HCT116 (cell line): Measurements from ENCODE around the gene ZNF248. TPM values are rescaled to one million over a fixed set of nuclear protein-coding genes. Genes with fewer than 3 reads are reported as not detected.

Experiments used
- ATAC-seq: fragments of 200-7000 bp; cut with Tn5 transposase; 2 replicates; pipeline ENCODE4 v1.9.1; 2020; ENCODE audit warnings: mild to moderate bottlenecking, moderate library complexity
- BruUV-seq: library from RNA; stranded (reverse); fragments of 400-500 nt; replicated peaks from 2 replicates; lab custom pipeline; 2021; lab: Mats Ljungman, UMichigan
- CTCF ChIA-PET: fragments of 300-600 bp; sonication (Branson Sonifier 250); formaldehyde crosslinking; loops from one replicate; lab custom pipeline; 2021; ENCODE audit warnings: antibody characterized with exemption; lab: Charles Lee
- POLR2A ChIA-PET: fragments of 300-600, 350-600 bp; sonication (Branson Sonifier 250); formaldehyde crosslinking; loops from one replicate; lab custom pipeline; 2021; ENCODE audit warnings: antibody characterized with exemption; lab: Charles Lee
- RAD21 ChIA-PET, 2 experiments: fragments of 300-600 bp; sonication (Branson Sonifier 250); formaldehyde crosslinking; loops; one replicate each; lab custom pipeline; 2023; ENCODE audit warnings: low total read pairs in 2 of 2; ENCODE audit not compliant: uncharacterized antibody in 2 of 2, unreplicated experiment in 2 of 2, low non-redundant PET in 1 of 2; lab: Charles Lee
- DNase-seq: peaks from one replicate; pipeline ENCODE4 v3.0.0-alpha.2; 2010; ENCODE audit warnings: low read depth, low spot score
- H2AFZ ChIP-seq: fragments of 200-600 bp; shearing (Covaris generic), sonication (generic); 2 replicates; pipeline ENCODE4 v1.6.1; 2017; ENCODE audit warnings: low read depth, mixed run types, mixed read lengths, antibody characterized with exemption, low read length; ENCODE audit not compliant: poor library complexity, severe bottlenecking
- H3K27ac ChIP-seq: 2 replicates; pipeline ENCODE4 v1.5.1; 2012; ENCODE audit warnings: low read depth, low read length
- H3K27me3 ChIP-seq: fragments of 200-600 bp; sonication (generic); 2 replicates; pipeline ENCODE4 v1.6.1; 2016; ENCODE audit warnings: mixed run types, low read length, mixed read lengths; ENCODE audit not compliant: insufficient read depth
- H3K36me3 ChIP-seq, 2 experiments: fragments of 200-500 bp in 1 of 2; fragments of 200-600 bp in 1 of 2; sonication (Bioruptor generic) in 1 of 2; sonication (generic) in 1 of 2; 2 replicates each; pipeline versions ENCODE4 v1.5.1 to v1.6.1; 2014 to 2016; ENCODE audit warnings: low read length in 2 of 2, inconsistent platforms in 1 of 2, mixed read lengths in 1 of 2, mixed run types in 1 of 2; ENCODE audit not compliant: insufficient read depth in 2 of 2, control insufficient read depth in 1 of 2
- H3K4me1 ChIP-seq, 2 experiments: fragments of 200-600 bp in 1 of 2; sonication (generic) in 1 of 2; 2 replicates each; pipeline versions ENCODE4 v1.5.1 to v1.6.1; 2012 to 2017; ENCODE audit warnings: low read length in 2 of 2, inconsistent platforms in 1 of 2, mild to moderate bottlenecking in 1 of 2, mixed read lengths in 1 of 2, mixed run types in 1 of 2, moderate library complexity in 1 of 2; ENCODE audit not compliant: insufficient read depth in 2 of 2, control insufficient read depth in 1 of 2
- H3K4me2 ChIP-seq: fragments of 200-600 bp; sonication (generic); 2 replicates; pipeline ENCODE4 v1.6.1; 2017; ENCODE audit warnings: mixed run types, low read length, mixed read lengths
- H3K4me3 ChIP-seq, 2 experiments: fragments of 200-600 bp in 1 of 2; sonication (generic) in 1 of 2; replicated peaks in 1 of 2; 2 replicates each; pipeline ENCODE4 v1.5.1; 2011 to 2016; ENCODE audit warnings: low read length in 2 of 2, control low read depth in 1 of 2, low read depth in 1 of 2, mild to moderate bottlenecking in 1 of 2, mixed read lengths in 1 of 2, mixed run types in 1 of 2
- H3K79me2 ChIP-seq: fragments of 200-600 bp; sonication (generic); 2 replicates; pipeline ENCODE4 v1.6.1; 2017; ENCODE audit warnings: mild to moderate bottlenecking, mixed run types, low read length, moderate library complexity, mixed read lengths; ENCODE audit not compliant: insufficient read depth
- H3K9ac ChIP-seq: fragments of 200-600 bp; sonication (generic); 2 replicates; pipeline ENCODE4 v1.6.1; 2016; ENCODE audit warnings: low read length, mixed read lengths
- H3K9me2 ChIP-seq: fragments of 200-600 bp; sonication (generic), shearing (Covaris generic); 2 replicates; pipeline ENCODE4 v1.6.1; 2017; ENCODE audit warnings: mixed run types, mild to moderate bottlenecking, moderate library complexity; ENCODE audit not compliant: insufficient read depth
- H3K9me3 ChIP-seq, 2 experiments: fragments of 200-500 bp in 1 of 2; fragments of 200-600 bp in 1 of 2; sonication (Bioruptor generic) in 1 of 2; sonication (generic) in 1 of 2; 2 replicates each; pipeline ENCODE4 v1.6.1; 2014 to 2017; ENCODE audit warnings: low read length in 2 of 2, mixed read lengths in 2 of 2, inconsistent platforms in 1 of 2, low read depth in 1 of 2, mild to moderate bottlenecking in 1 of 2, mixed run types in 1 of 2, moderate library complexity in 1 of 2; ENCODE audit not compliant: control insufficient read depth in 1 of 2, insufficient read depth in 1 of 2
- H4K20me1 ChIP-seq: fragments of 200-600 bp; sonication (generic), shearing (Covaris generic); 2 replicates; pipeline ENCODE4 v1.6.1; 2017; ENCODE audit warnings: mixed run types, mild to moderate bottlenecking, moderate library complexity; ENCODE audit not compliant: insufficient read depth
- CBX3 ChIP-seq: IDR thresholded peaks from 2 replicates; pipeline ENCODE4 v1.6.1; 2012; ENCODE audit warnings: low read depth
- CEBPB ChIP-seq: IDR thresholded peaks from 2 replicates; pipeline ENCODE4 v1.6.1; 2012; ENCODE audit warnings: low read depth
- ELF1 ChIP-seq: IDR thresholded peaks from 2 replicates; pipeline ENCODE4 v1.6.1; 2012; ENCODE audit warnings: low read depth, borderline replicate concordance
- EZH2 ChIP-seq: fragments of 200-600 bp; sonication (generic); IDR thresholded peaks from 2 replicates; pipeline ENCODE4 v1.6.1; 2017; ENCODE audit warnings: antibody characterized with exemption, mixed run types
- EZH2phosphoT487 ChIP-seq: fragments of 200-600 bp; IDR thresholded peaks from 2 replicates; pipeline ENCODE4 v1.6.1; 2018; ENCODE audit warnings: antibody characterized with exemption, borderline replicate concordance
- FOSL1 ChIP-seq: IDR thresholded peaks from 2 replicates; pipeline ENCODE4 v1.6.1; 2012; ENCODE audit warnings: low read depth
- RAD21 ChIP-seq: IDR thresholded peaks from 2 replicates; pipeline ENCODE4 v1.6.1; 2012; ENCODE audit warnings: low read depth, mild to moderate bottlenecking
- SIN3A ChIP-seq: IDR thresholded peaks from 2 replicates; pipeline ENCODE4 v1.6.1; 2012; ENCODE audit warnings: low read depth
- SRF ChIP-seq: IDR thresholded peaks from 2 replicates; pipeline ENCODE4 v1.6.1; 2012; ENCODE audit warnings: low read depth
- TCF7L2 ChIP-seq: IDR thresholded peaks from 2 replicates; pipeline ENCODE4 v1.7.0; 2011; ENCODE audit warnings: borderline replicate concordance, inconsistent platforms; ENCODE audit not compliant: insufficient read depth, insufficient read length; ENCODE audit errors: extremely low read depth
- YY1 ChIP-seq: IDR thresholded peaks from 2 replicates; pipeline ENCODE4 v1.6.1; 2011; ENCODE audit warnings: low read length, low read depth, moderate library complexity, mild to moderate bottlenecking; ENCODE audit not compliant: insufficient replicate concordance; ENCODE audit errors: extremely low read depth
- ZFX ChIP-seq: fragments of 450-650 bp; IDR thresholded peaks from 2 replicates; pipeline ENCODE4 v1.6.1; 2017
- ZNF274 ChIP-seq: fragments of 200-500 bp; sonication (Bioruptor generic); IDR thresholded peaks from 2 replicates; pipeline ENCODE4 v1.6.1; 2014; ENCODE audit warnings: mild to moderate bottlenecking, low read depth, low read length, inconsistent platforms
- intact Hi-C: fragments of 100-400 bp; cut with micrococcal nuclease; formaldehyde crosslinking; loops from 2 replicates; pipeline ENCODE4 v1.10.0; 2022
- total RNA-seq: library from RNA; stranded (reverse); gene quantifications from one replicate; pipeline ENCODE4 v1.2.1, GENCODE V29; 2021; ENCODE audit not compliant: unreplicated experiment
- TF ChIP-seq, protein P1 (sequence below): IDR thresholded peaks from 2 replicates; pipeline ENCODE4 v1.6.1; 2012; ENCODE audit warnings: low read depth
- TF ChIP-seq, protein P2 (sequence below): IDR thresholded peaks from 2 replicates; pipeline ENCODE4 v1.6.1; 2012
- TF ChIP-seq, protein P3 (sequence below): IDR thresholded peaks from 2 replicates; pipeline ENCODE4 v1.6.1; 2012
- TF ChIP-seq, protein P4 (sequence below), 3 experiments: fragments of 200-600 bp in 1 of 3; sonication (generic) in 1 of 3; IDR thresholded peaks in 2 of 3; conservative IDR thresholded peaks in 1 of 3; 2 replicates each; pipeline ENCODE4 v1.5.1; 2012 to 2017; ENCODE audit warnings: low read depth in 2 of 3, low read length in 2 of 3, antibody characterized with exemption in 1 of 3, borderline replicate concordance in 1 of 3, control low read depth in 1 of 3, mild to moderate bottlenecking in 1 of 3, mixed read lengths in 1 of 3, mixed run types in 1 of 3, moderate library complexity in 1 of 3; ENCODE audit not compliant: insufficient read depth in 1 of 3

Gene ZNF248
- total RNA-seq, 1 experiment from 2014 or later, result 6.2 TPM

DNA sequence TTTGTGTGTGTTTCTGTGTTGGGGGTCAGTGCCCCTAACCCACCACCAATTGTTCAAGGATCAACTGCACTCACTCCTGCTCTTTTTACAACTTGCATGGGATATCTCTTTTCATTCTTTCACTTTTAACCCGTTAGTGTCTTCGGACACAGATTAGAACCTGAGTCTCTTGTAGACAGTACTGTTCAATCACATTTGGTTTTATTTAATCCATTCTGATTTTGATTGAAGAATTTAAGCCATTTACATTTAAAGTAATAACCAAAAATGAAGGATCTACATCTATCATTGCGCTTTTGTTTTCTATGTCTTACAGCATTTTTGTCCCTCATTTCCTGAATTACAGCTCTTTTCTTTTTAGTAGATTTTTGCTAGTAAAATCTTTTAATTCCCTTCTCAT lies 43.6 kb downstream of the ZNF248 start:
- ChIA-PET CTCF (no interaction called here), RAD21 (no interaction called here), POLR2A (no interaction called here)
- no TSS peak for BruUV-seq
- intact Hi-C loops, result no loop called here
- H3K79me2 ChIP-seq, result no peaks in the 10 kb centered on the region
- no peak for DNase-seq
- H3K9ac ChIP-seq, result no peak overlapping the region
- no peak overlapping the region for H2AFZ ChIP-seq
- H3K9me3 ChIP-seq, result no peaks in the 10 kb centered on the region; a peak in 1 of 4 replicates
- TF ChIP-seq FOSL1, result no peak
- no peaks in the 10 kb centered on the region for H3K4me1 ChIP-seq
- no peak overlapping the region for H3K27ac ChIP-seq
- no peak overlapping the region for H3K4me3 ChIP-seq
- H3K9me2 ChIP-seq, result no peaks in the 10 kb centered on the region; the same call in 1 of the 2 replicates
- no peaks in the 10 kb centered on the region for H3K36me3 ChIP-seq
- H3K4me2 ChIP-seq, result no peak overlapping the region
- ATAC-seq, result no peak
- no peaks in the 10 kb centered on the region for H4K20me1 ChIP-seq
- no peaks in the 10 kb centered on the region for H3K27me3 ChIP-seq

DNA sequence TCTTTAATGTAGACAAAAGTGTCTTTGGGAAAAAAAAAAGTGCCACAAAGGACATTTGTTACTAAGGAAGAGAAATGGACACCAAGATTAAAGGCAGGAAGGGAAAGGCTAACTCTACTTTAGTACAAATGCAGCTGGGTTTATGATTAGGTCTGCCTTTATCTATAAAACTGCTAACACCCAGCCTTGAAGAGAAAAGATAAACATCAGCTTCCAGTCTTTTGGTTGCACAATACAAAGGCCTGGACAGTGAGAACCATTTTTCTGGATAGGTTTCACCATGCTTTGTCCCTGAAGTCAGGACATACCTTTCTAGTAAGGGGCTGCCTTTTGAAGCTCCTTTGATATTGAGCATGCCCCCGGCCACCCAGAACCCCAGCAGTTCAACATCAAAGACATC lies 45.1 kb downstream of the ZNF248 start:
- Histone ChIP-seq H3K9ac (no peak overlapping the region), H3K9me3 (no peaks in the 10 kb centered on the region; a peak in 1 of 4 replicates), H3K4me3 (no peak overlapping the region), H3K4me2 (no peak overlapping the region), H3K4me1 (no peaks in the 10 kb centered on the region), H2AFZ (no peak overlapping the region), H3K9me2 (no peaks in the 10 kb centered on the region; the same call in 1 of the 2 replicates), H3K27ac (no peak overlapping the region), H4K20me1 (no peaks in the 10 kb centered on the region), H3K36me3 (no peaks in the 10 kb centered on the region), H3K79me2 (no peaks in the 10 kb centered on the region), H3K27me3 (no peaks in the 10 kb centered on the region)
- ChIA-PET CTCF (no interaction called here), RAD21 (no interaction called here), POLR2A (no interaction called here)
- DNase-seq, result no peak
- no peak for ATAC-seq
- no TSS peak for BruUV-seq
- intact Hi-C loops, result no loop called here
- TF ChIP-seq TCF7L2 (no peak), ZNF274 (no peak), EZH2 (no peak), EZH2phosphoT487 (no peak), SIN3A (no peak), ELF1 (no peak), YY1 (no peak), SRF (no peak), CEBPB (no peak), ZFX (no peak), RAD21 (no peak), CBX3 (no peak)
- TF ChIP-seq, protein P1, sequence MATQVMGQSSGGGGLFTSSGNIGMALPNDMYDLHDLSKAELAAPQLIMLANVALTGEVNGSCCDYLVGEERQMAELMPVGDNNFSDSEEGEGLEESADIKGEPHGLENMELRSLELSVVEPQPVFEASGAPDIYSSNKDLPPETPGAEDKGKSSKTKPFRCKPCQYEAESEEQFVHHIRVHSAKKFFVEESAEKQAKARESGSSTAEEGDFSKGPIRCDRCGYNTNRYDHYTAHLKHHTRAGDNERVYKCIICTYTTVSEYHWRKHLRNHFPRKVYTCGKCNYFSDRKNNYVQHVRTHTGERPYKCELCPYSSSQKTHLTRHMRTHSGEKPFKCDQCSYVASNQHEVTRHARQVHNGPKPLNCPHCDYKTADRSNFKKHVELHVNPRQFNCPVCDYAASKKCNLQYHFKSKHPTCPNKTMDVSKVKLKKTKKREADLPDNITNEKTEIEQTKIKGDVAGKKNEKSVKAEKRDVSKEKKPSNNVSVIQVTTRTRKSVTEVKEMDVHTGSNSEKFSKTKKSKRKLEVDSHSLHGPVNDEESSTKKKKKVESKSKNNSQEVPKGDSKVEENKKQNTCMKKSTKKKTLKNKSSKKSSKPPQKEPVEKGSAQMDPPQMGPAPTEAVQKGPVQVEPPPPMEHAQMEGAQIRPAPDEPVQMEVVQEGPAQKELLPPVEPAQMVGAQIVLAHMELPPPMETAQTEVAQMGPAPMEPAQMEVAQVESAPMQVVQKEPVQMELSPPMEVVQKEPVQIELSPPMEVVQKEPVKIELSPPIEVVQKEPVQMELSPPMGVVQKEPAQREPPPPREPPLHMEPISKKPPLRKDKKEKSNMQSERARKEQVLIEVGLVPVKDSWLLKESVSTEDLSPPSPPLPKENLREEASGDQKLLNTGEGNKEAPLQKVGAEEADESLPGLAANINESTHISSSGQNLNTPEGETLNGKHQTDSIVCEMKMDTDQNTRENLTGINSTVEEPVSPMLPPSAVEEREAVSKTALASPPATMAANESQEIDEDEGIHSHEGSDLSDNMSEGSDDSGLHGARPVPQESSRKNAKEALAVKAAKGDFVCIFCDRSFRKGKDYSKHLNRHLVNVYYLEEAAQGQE, result no peak
- TF ChIP-seq, protein P2, sequence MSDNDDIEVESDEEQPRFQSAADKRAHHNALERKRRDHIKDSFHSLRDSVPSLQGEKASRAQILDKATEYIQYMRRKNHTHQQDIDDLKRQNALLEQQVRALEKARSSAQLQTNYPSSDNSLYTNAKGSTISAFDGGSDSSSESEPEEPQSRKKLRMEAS, result no peak
- TF ChIP-seq, protein P3, sequence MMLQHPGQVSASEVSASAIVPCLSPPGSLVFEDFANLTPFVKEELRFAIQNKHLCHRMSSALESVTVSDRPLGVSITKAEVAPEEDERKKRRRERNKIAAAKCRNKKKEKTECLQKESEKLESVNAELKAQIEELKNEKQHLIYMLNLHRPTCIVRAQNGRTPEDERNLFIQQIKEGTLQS, result no peak
- TF ChIP-seq, protein P4, sequence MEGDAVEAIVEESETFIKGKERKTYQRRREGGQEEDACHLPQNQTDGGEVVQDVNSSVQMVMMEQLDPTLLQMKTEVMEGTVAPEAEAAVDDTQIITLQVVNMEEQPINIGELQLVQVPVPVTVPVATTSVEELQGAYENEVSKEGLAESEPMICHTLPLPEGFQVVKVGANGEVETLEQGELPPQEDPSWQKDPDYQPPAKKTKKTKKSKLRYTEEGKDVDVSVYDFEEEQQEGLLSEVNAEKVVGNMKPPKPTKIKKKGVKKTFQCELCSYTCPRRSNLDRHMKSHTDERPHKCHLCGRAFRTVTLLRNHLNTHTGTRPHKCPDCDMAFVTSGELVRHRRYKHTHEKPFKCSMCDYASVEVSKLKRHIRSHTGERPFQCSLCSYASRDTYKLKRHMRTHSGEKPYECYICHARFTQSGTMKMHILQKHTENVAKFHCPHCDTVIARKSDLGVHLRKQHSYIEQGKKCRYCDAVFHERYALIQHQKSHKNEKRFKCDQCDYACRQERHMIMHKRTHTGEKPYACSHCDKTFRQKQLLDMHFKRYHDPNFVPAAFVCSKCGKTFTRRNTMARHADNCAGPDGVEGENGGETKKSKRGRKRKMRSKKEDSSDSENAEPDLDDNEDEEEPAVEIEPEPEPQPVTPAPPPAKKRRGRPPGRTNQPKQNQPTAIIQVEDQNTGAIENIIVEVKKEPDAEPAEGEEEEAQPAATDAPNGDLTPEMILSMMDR (IDR thresholded peaks at IDR 0.05 in 2 of 3, conservative IDR thresholded peaks at IDR 0.05 in 1 of 3; ENCODE audit: borderline replicate concordance in 1 of 3, insufficient read depth in 1 of 3, low read depth in 2 of 3, low read length in 2 of 3), result no peak
